Transverse colon (tissue), 4 donors: ENCODE measurements around the gene SLU7.

Experiments used
- POLR2AphosphoS5 ChIP-seq, 3 donors: sonication (generic); formaldehyde crosslinking; IDR thresholded peaks; one replicate each; pipeline ENCODE4 v1.6.1; 2016; ENCODE audit warnings: antibody characterized with exemption in 3 of 3
- TF ChIP-seq, protein P1 (sequence below), 5 experiments: fragments of 200-600 bp in 3 of 5; fragments of 450-650 bp in 2 of 5; sonication (generic) in 3 of 5; IDR thresholded peaks; 1 replicate in 2 of 5; 2 replicates in 3 of 5; pipeline ENCODE4 v1.5.1; 2016 to 2017; ENCODE audit warnings: antibody characterized with exemption in 5 of 5, inconsistent platforms in 3 of 5, mild to moderate bottlenecking in 2 of 5, moderate library complexity in 1 of 5

- no peak for TF ChIP-seq POLR2AphosphoS5 (IDR thresholded peaks at IDR 0.05)
- TF ChIP-seq, protein P1, sequence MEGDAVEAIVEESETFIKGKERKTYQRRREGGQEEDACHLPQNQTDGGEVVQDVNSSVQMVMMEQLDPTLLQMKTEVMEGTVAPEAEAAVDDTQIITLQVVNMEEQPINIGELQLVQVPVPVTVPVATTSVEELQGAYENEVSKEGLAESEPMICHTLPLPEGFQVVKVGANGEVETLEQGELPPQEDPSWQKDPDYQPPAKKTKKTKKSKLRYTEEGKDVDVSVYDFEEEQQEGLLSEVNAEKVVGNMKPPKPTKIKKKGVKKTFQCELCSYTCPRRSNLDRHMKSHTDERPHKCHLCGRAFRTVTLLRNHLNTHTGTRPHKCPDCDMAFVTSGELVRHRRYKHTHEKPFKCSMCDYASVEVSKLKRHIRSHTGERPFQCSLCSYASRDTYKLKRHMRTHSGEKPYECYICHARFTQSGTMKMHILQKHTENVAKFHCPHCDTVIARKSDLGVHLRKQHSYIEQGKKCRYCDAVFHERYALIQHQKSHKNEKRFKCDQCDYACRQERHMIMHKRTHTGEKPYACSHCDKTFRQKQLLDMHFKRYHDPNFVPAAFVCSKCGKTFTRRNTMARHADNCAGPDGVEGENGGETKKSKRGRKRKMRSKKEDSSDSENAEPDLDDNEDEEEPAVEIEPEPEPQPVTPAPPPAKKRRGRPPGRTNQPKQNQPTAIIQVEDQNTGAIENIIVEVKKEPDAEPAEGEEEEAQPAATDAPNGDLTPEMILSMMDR (IDR thresholded peaks at IDR 0.05): no peak
Observed at GRCh38 chr5:160448886-160449285, 30.0 kb upstream of the SLU7 start.
